ENCODE data around the gene TBC1D22A. TPM values are rescaled to one million over a fixed set of nuclear protein-coding genes. Genes with fewer than 3 reads are reported as not detected.

The TBC1D22A gene
- polyA plus RNA-seq, 1 donor from 2014 or later, result 9.3 TPM

- H3K27me3 ChIP-seq (ENCODE audit: insufficient read depth, low read depth, low read length), result no peaks in the 10 kb centered on the region
- no peaks in the 10 kb centered on the region for H3K79me2 ChIP-seq (replicated peaks; ENCODE audit: insufficient read depth, low read length)
- no peaks in the 10 kb centered on the region for H3K9me3 ChIP-seq (ENCODE audit: low read length)
- no peak overlapping the region for H3K4me2 ChIP-seq (ENCODE audit: low read length)
- H2AFZ ChIP-seq (ENCODE audit: low read depth, low read length), result no peak overlapping the region
- no peaks in the 10 kb centered on the region for H3K36me3 ChIP-seq (ENCODE audit: insufficient read depth, low read length)
- no peak overlapping the region for H3K27ac ChIP-seq (ENCODE audit: low read length)
- no peaks in the 10 kb centered on the region for H4K20me1 ChIP-seq (ENCODE audit: insufficient read depth)
- H3K9me2 ChIP-seq (ENCODE audit: insufficient read depth, low read length), result no peaks in the 10 kb centered on the region
- no peaks in the 10 kb centered on the region for H3F3A ChIP-seq (ENCODE audit: insufficient read depth, low read length, poor library complexity, severe bottlenecking)
- no peak overlapping the region for H3K4me3 ChIP-seq (ENCODE audit: low read length)
- H3K9ac ChIP-seq (ENCODE audit: low read length), result no peak overlapping the region
- TF ChIP-seq MXI1 (conservative IDR thresholded peaks at IDR 0.05; ENCODE audit: poor library complexity, severe bottlenecking) (no peak), EZH2 (IDR thresholded peaks at IDR 0.05; ENCODE audit: borderline replicate concordance, insufficient read depth, low read length, poor library complexity, severe bottlenecking) (no peak), EP300 (conservative IDR thresholded peaks at IDR 0.05; ENCODE audit: poor library complexity, severe bottlenecking) (no peak), CTCF (IDR thresholded peaks at IDR 0.05; ENCODE audit: poor library complexity, severe bottlenecking) (no peak), POLR2AphosphoS5 (IDR thresholded peaks at IDR 0.05) (no peak), REST (IDR thresholded peaks at IDR 0.05; ENCODE audit: borderline replicate concordance) (no peak), TAF1 (IDR thresholded peaks at IDR 0.05; ENCODE audit: low read depth) (no peak), SMC3 (conservative IDR thresholded peaks at IDR 0.05; ENCODE audit: poor library complexity) (no peak), RAD21 (conservative IDR thresholded peaks at IDR 0.05) (no peak)
Observed at GRCh38 chr22:47215851-47216250, 453.4 kb downstream of the TBC1D22A start.

- no peak overlapping the region for H3K27ac ChIP-seq (ENCODE audit: low read length)
- no peak for TF ChIP-seq MXI1 (conservative IDR thresholded peaks at IDR 0.05; ENCODE audit: poor library complexity, severe bottlenecking)
- no peak for TF ChIP-seq TAF1 (IDR thresholded peaks at IDR 0.05; ENCODE audit: low read depth)
- TF ChIP-seq SMC3 (conservative IDR thresholded peaks at IDR 0.05; ENCODE audit: poor library complexity), result no peak
- no peak for TF ChIP-seq RAD21 (conservative IDR thresholded peaks at IDR 0.05)
- TF ChIP-seq POLR2AphosphoS5 (IDR thresholded peaks at IDR 0.05), result no peak
- no peak for TF ChIP-seq CTCF (IDR thresholded peaks at IDR 0.05; ENCODE audit: poor library complexity, severe bottlenecking)
- no peak for TF ChIP-seq EP300 (conservative IDR thresholded peaks at IDR 0.05; ENCODE audit: poor library complexity, severe bottlenecking)
- no peak for TF ChIP-seq REST (IDR thresholded peaks at IDR 0.05; ENCODE audit: borderline replicate concordance)
- no peak for TF ChIP-seq EZH2 (IDR thresholded peaks at IDR 0.05; ENCODE audit: borderline replicate concordance, insufficient read depth, low read length, poor library complexity, severe bottlenecking)
- no peaks in the 10 kb centered on the region for H3K9me2 ChIP-seq (ENCODE audit: insufficient read depth, low read length)
- no peaks in the 10 kb centered on the region for H3K36me3 ChIP-seq (ENCODE audit: insufficient read depth, low read length)
- H3K79me2 ChIP-seq (replicated peaks; ENCODE audit: insufficient read depth, low read length), result no peaks in the 10 kb centered on the region
- no peak overlapping the region for H3K4me3 ChIP-seq (ENCODE audit: low read length)
- H3K4me2 ChIP-seq (ENCODE audit: low read length), result no peak overlapping the region
- H3F3A ChIP-seq (ENCODE audit: insufficient read depth, low read length, poor library complexity, severe bottlenecking), result no peaks in the 10 kb centered on the region
- H3K9ac ChIP-seq (ENCODE audit: low read length), result no peak overlapping the region
- H2AFZ ChIP-seq (ENCODE audit: low read depth, low read length), result no peak overlapping the region
- no peaks in the 10 kb centered on the region for H3K9me3 ChIP-seq (ENCODE audit: low read length)
- H3K27me3 ChIP-seq (ENCODE audit: insufficient read depth, low read depth, low read length), result no peaks in the 10 kb centered on the region
- no peaks in the 10 kb centered on the region for H4K20me1 ChIP-seq (ENCODE audit: insufficient read depth)
Observed at GRCh38 chr22:47218671-47219070, 456.2 kb downstream of the TBC1D22A start.
